NCI-H2081 (cell line): ENCODE measurements around the gene TTC39C.
A peak's percentile ranks its signal among the peaks of the same experiment; 100 is the strongest.

Experiments
- DNase-seq, 2 experiments: peaks; one replicate each; lab custom pipeline; 2025; lab: John Stamatoyannopoulos, UW

TTC39C gene

DNA sequence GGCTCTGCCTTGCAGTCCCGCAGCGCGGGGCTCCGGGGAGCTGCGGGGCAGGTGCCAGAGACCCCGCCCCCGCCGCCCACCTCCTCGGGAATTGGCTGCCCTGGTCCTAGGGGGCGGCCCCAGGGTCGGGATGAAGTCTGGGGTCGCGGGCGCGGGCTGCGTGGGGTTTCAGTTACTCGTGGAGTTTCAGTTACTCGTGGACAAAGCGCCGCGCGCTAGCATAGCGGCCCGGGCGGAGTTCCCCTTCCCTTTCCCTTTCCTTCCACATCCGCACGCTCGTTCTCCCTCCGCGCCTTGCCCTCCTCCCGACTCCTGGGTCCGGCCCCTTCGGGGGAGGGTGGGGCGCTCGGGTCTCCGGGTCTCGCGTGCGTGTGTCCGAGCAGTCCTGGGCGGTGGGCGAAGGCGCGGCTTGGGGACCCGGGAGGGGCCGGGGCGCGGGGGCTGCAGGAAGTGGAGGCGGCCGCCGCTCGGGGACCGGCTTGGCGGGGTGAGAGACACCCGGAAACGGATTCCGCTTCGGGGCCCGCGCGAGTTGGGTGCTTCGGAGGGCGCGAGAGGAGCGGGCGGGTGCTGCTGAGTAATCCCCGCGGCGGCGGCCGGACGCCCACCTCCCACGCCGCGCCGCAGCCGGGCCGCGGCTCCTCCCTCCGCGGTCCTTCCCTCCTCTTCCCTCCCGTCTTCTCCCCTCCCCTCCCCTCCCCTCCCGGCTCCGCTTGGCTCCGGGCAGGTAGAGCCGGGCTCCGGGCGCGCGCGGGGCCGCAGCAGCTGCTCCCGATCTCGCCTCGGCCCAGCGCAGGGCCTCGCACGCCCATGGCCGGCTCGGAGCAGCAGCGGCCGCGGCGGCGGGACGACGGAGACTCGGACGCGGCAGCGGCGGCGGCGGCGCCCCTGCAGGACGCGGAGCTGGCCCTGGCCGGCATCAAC lies at the start of gene TTC39C:
Gene TTC39C, plus strand, starts transcription at position 693 of the 924 bp plus-strand sequence. Its CDS starts 118 bp downstream, at position 811.
- DNase-seq, result peak; percentile 62 to 74

DNA sequence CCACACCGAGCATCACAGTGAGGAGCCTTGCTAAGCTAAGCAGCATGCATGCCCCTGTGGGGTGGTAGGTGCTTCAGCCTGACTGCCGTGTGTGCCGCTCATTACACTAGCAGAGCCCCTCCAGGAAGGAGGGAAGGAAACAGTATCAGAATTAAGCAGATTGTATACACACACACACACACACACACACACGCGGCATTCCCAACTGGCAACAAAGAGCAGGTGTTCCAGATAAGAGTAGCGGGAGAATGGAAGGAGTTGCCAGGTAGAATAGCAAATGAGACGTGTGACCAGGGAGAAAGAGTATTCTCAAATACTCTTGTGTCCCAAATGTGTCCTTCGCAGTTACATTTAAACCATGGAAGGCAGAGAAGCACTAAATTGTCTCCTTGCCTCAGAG lies 47.6 kb upstream of the TTC39C start:
- DNase-seq, result peak in 1 of 2 experiments; percentile 37

DNA sequence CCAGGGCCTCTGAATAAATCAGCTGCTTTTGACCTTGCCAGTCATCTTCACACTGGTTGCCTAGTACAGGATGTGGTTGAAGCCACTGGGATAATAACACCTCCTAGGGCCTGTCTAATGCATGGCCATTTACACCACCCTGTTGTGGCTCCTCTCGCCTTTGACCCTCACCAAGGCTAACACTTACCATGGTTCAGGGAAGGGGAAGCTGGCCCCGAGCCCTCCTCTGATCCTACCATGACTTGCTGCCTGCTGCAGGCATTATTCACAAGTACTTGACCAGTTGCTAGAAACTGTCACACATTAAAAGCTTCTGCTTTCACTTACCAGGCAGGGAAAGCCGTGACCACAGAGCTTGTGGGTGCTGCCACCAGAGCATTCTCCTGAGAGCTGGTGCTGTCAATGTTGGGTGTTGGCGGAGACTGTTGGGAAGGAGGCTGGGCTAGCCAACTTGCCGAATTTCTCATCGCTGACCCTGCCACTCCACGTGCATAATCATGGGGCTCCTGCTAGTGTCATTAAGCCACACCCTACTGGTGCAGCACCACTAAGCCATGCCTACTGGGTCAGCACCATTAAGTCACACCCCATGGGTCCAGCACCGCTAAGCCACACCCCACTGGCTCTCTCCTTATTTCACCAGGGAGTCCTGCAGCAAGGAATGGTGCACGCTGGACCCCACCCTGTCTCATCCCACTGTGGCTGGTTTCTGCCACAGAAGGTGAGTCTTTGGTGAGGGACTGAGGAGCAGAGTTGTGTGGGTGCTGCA lies 47.0 kb upstream of the TTC39C start:
- no peak for DNase-seq

DNA sequence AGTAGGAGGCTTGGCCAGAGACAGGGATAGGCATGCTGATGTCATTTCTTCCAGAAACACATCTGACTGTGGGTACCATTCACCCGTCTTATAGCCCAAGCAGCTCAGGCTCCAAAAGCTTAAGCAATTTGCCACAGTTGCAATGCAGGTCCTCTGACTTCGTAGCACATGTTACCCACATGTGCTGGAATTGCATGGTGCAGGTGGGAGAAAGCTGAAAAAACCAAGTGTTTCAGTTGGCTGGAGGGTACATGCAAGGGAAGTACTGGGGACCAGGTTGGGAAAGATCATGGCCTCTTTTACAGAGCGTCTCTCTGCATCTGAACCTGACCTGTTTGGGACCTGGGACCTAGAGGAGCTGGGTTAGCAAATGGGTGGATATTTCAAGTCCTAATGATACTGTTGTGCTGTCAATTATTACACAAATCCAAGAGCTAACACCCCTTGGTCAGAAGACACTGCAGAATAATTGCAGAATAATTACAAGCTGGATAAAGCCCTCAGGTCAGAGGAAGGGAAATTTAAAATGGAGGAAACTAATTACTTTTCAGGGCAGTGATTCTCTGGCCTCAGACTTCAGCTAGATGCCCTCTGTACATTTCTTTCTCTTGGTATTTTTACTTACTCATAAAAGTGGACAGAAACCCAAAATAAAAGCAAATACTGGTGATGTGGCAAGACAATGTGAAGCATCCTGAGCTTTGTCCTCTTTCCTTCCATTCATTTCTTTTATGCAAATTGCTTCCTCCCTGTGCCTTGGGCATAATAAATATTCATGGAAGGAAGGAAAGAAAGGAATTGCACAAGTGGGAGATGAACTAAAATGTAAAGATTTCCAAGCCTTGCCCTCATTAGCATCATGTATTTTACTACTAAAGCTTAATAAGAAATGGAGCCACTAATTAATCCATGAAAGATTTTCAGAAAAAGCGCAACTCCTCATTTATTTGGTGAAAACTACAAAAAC lies 45.6 kb upstream of the TTC39C start:
- DNase-seq, result no peak

DNA sequence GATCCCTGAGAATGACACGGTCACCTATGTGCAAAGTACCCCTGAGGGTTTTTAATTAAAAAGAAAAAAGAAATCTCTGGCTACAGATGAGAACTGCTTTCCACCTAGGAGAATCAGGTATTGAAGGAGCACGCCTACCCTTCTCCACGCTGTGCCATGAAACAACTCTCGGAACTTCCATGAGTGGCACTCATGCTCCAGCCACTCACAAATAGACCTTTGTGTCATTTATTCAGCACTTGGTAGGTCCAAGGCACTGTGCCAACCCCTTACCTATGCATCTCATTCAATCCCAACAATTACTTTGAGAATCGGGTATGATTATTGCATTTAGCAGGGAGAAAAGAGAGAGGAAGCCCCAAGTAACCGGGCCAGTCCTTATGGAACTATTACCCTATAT lies 44.9 kb upstream of the TTC39C start:
- DNase-seq, result no peak

DNA sequence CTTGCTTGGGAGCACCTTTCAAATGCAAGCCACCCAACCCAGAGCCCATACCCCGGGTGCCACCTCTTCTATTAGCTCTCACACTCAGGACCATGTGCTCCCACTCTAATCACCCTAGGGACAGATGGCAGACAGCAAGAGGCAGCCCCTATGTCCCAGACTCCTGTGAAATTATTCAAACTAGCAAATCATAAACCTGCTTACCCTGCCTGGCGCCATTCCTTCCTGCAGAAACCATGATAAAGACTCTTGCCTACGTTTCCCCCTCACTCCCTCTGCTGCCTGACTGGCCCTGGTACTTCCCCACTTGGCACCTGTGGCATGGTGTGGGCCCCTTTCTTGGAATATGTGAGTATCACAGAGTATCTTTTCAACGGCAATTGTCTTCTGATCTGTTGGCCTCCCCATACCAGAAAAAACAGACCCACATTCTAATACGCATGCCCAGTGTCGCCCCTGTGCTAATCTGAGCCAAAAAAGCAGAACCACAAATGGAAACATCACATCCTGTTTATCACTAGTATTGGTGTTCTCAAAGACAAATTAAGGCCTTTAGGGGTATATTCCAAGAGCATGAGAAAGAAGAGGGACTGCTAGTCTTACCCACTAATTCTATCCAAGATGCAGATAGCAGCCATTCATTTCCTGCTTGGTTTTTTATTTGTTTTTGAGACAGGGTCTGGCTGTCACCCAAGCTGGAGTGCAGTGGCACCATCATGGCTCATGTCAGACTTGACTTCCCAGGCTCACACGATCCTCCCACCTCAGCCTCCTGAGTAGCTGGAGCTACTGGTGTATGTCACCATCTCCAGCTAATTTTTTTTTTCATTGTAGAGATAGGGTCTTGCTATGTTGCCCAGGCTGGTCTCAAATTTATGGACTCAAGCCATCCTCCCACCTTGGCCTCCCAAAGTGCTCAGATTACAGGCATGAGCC lies 44.1 kb upstream of the TTC39C start:
- no peak for DNase-seq

DNA sequence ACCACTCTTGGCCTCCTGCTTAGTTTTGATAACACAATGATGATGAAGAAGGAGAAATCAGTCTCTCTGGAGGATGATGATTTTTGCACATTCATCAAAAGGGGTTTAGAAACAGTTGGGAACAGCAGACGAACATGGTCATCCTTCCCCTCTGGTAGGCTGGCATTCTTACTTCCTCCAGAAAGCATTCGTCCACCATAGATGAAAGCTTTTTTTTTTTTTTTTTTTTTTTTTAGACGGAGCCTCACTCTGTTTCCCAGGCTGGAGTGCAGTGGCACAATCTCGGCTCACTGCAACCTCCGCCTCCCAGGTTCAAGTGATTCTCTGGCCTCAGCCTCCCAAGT lies 43.5 kb upstream of the TTC39C start:
- no peak for DNase-seq

DNA sequence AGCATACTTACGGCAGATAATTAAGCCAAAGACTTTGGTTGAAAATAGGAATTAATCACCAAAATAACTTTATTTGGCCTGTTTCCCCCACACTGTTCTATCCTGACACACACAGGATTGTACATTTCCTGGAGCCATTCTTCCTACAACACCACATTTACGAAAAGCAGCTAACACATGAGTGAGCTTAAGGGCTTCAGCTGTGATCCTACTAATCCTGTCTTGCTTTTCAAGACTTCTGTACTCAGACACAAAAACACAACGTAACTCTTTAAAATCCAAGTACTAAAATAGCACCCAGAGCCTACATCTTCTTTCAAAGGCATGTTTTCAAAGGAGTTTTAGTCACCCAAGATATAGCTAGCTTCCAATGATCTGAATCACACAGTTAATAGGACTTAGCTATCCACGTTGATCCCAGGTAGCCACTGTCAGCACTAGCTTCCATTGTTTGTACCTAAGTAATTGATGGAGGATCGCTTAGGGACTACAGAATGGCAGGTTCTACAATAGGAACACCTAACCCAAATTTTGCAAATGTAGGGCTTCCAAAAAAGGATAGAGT lies 42.8 kb upstream of the TTC39C start:
- no peak for DNase-seq

DNA sequence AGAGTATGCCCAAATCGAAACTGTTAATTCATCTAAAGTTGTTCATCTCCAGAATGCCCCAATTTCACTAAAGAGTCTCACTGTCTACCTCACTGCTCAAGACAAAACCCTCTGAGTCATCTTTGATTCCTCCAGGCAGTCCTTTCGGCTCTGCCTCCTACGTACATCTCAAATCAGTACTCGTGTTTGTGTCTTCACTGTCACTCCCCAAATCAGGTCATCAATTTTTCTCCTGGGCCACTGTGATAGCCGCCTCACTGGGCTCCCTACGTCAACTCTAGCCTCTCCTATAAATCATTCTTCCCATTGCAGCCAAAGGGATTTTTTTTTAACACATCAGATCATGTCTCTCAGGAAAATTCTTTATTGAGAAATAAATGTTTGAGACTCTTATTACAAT lies 42.1 kb upstream of the TTC39C start:
- DNase-seq, result no peak

DNA sequence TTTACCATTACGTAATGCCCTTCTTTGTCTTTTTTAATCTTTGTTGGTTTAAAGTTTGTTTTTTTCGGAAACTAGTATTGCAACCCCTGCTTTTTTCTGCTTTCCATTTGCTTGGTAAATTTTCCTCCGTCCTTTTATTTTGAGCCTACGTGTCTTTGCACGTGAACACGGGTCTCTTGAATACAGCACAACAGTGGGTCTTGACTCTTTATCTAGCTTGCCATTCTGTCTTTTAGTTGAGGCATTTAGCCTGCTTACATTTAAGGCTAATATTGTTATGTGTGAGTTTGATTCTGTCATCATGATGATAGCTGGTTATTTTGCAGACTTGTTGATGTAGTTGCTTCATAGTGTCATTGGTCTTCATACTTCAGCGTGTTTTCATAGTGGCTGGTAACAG lies 37.5 kb upstream of the TTC39C start:
- no peak for DNase-seq

DNA sequence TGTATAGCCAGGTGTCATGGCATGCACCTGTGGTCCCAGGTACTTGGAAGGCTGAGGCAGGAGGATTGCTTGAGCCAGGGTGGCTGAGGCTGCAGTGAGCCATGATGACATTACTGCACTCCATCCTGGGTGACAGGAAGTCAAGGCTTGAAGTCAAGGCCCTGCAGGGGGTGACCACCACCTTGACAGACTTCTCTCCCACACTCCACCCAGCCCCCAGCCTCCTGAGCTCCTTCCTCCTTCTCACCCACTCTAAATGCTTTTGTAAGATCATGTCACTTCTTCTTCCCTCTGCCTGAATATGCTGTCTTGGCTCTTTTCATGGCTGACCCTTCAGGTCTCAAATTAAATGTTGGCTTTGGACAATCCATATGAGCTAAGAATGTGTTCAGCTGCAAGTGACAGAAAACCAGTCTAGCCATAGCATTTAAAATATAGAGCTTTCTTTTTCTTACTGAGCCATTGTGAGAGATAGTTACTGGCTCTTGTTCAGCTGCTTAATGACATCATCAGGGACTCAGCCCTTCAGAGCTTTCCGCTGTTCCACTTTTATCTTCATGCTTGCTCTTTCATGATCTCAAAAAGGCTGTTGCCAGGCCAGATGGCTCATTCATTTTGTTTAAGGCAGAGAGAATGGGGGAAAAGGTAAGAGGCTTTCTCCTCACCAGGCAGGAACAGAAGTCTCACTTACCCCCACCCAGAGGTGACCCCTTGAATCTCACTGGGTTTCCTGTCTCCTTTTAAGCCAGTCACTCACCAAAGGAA lies 36.7 kb upstream of the TTC39C start:
- no peak for DNase-seq

DNA sequence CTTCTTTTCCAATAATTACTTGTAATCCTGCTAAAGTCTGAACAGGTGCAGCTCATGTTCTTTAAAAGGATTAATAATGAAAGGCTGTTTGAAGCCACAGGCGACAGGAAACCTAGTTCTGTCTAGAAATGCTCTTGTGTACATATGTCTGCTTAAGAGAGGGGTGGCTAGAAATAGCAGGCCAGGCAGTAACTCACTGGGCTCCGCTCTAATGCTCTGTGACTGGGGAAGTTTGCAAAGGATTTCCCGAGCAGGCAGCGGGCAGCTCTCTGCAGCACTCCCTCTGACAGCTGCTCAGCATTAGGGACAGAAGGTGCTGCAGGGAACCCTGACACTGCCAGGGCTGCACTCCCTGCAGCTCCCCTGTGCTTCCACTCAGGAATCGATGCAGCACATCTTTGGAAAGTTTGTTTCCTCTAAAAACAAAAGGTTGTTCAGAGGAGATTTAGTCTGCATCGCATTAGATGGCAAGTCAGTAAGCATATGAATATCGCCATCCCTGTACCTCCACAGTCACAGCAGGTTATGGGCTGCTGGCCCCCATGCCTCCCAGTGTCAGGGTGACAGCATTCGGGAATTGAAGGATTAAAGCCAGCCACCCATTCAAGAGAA lies 33.1 kb upstream of the TTC39C start:
- peak in 1 of 2 experiments; percentile 38 for DNase-seq

DNA sequence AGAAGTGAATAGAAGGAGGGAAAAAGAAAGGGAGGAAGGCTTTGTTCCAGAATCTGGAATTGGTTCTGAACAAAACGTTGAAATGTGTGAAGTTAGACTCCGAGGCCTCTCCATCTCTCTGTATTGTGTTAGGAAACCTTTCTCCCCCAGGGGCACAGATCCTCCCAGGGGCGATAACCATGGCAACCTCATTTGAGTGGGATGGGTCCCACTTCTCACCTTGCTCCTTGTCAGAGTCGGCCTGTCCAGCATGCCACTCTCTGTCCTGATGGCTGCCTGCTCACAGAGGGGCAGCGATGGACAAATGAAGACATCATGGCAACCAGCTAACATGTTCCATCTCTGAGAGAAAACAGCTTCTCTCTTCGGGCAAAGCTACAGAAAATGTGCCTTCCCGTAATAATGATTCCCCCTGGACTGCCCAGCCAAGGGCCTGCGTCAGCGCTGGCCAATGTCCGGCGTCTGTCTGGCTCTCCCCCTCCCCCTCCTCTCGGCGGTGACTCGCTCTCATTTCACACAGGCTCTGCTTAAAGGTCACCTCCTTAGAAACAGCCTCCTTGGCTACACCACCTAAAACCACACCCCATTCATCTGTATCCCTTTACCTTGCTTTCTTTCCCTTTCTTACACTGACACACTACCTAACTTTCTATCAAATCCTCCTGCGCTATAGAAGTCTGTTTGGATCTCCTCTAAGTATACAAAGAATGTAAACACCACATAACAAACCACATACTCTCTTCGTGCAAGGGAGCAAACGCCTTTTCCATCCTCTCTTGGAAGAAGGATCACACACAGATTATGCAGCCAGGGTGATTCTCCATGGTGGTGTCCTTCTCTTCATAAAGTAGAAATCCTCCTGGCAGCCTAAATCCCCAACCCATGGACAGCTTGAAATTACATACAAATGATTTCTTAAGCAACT lies 32.1 kb upstream of the TTC39C start:
- DNase-seq, result no peak

DNA sequence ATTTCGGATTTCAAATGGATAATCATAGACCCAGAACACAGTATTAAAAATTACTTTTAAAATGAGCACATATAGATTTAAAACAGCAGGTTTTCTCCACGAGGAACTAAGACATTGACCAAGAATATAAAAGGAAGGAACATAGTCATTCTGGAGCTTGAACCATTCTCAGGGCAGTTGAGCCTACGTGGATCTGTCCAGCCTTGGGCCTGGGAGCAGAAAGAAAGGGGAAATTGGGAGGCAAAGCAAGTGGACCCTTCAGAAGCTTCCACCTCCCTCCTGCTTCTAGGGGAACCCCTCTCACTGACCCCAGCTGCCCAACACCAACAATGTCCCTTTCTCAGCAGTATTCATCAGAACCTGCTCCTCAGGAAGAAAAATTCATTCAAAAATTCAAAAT lies 31.4 kb upstream of the TTC39C start:
- DNase-seq, result no peak

DNA sequence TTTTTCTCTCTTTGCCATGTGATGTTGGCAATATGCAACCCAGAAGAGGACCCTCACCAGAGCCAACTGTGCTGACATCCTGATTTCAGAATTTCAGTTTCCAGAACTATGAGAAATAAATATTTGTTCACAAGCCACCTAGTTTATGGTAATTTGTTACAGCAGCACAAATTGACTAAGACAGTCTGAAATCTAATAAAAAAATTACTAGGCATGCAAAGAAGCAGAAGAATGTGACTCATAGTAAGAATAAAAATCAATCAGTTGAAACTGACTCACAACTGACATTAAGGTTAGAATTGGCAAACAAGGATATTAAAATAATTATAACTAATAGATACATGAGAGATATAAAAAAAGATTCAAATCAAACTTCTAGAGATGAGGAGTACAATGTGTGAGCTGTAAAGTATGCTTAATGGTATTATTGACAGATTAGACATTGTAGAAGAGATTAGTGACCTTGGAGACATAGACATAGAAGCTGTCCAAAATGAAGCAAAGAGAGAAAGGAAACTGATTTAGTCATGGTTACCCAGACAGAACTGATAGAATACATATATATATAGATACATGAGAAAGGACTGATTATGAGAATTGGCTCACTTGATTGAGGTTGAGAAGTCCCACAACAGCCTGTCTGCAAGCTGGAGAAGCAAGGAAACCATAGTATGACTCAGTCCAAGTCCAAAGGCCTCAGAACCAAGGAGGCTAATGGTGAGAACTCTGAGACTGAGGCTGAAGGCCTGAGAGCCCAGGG lies 27.8 kb upstream of the TTC39C start:
- no peak for DNase-seq

DNA sequence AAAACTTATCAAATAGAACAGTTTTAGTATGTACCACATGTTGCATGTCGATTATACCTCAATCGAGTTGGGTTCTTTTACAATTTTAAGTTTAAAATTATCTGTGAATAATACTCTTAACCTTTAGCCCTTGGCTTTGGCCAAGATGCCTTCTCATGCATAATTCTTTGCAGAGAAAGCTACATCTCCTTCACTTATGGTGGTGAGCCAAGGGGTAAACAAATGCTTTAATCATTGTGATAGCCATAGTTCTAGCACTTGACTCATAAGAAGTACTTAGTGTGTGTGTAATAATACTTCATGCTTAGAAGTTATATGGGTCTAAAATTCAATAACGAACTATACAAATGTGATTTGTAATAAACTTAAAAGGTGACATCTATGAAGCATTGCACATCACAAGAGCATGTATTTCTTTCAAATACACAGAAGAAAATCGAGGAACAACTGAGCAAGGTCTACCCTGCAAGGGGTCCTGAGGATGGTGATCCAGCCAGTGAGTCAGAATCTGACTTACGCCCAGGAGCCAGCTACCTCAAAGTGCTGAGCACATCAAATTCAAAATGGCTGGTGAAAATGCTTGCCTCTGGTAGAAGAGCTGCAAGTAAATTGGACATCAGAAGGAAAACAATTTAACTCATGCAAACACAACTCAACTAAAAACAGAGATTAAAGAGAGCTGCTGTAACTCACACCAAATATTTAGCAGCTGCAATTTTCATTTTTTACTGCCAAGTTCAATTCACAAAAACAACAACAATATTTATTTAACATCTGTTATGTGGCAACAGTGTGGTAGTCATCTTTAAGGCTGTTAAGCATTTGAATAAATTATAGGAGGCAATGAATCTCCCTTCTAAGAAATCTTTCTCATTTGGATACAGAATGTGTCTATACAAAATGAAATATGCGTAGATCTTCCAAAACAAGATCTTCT lies 23.8 kb upstream of the TTC39C start:
- no peak for DNase-seq
